HFF-Myc (cell line): ENCODE data around the gene SMIM3.
"Not testable (repeated sequence)": the region's sequence is repeated elsewhere in the genome, so short reads cannot be mapped to it uniquely, and the experiment has no call there.

Experiments
- DNase-seq: peaks from one replicate; pipeline ENCODE4 v3.0.0-alpha.2; 2011; ENCODE audit warnings: low read depth; ENCODE audit errors: extremely low read depth
- H3K4me3 ChIP-seq: replicated peaks from 2 replicates; pipeline ENCODE4 v1.5.1; 2011; ENCODE audit warnings: low read depth, mild to moderate bottlenecking, control low read depth, low read length
- TF ChIP-seq, protein P1 (sequence below): IDR thresholded peaks from 2 replicates; pipeline ENCODE4 v1.5.1; 2012; ENCODE audit warnings: mild to moderate bottlenecking, low read depth, low read length, control low read depth; ENCODE audit errors: missing control alignments

The SMIM3 gene

DNA sequence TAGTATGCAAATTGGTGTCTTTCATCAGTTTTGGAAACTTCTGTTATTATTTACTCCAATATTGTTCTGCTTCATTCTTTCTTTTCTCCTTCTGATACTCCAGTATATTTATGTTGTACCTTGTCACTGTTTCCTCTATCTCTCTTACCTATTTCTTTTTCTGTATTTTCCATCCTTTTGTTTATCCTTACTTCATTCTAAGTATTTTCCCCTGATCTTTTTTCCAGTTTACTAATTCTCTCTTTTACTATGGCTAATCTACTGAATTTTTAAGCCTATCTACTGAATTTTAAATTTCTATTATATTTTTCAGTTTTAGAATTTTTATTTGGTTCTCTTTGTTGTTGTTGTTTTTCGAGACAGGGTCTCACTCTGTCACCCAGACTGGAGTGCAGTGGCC is 7.4 kb downstream of the SMIM3 start:
- no peak overlapping the region for H3K4me3 ChIP-seq
- TF ChIP-seq, protein P1, sequence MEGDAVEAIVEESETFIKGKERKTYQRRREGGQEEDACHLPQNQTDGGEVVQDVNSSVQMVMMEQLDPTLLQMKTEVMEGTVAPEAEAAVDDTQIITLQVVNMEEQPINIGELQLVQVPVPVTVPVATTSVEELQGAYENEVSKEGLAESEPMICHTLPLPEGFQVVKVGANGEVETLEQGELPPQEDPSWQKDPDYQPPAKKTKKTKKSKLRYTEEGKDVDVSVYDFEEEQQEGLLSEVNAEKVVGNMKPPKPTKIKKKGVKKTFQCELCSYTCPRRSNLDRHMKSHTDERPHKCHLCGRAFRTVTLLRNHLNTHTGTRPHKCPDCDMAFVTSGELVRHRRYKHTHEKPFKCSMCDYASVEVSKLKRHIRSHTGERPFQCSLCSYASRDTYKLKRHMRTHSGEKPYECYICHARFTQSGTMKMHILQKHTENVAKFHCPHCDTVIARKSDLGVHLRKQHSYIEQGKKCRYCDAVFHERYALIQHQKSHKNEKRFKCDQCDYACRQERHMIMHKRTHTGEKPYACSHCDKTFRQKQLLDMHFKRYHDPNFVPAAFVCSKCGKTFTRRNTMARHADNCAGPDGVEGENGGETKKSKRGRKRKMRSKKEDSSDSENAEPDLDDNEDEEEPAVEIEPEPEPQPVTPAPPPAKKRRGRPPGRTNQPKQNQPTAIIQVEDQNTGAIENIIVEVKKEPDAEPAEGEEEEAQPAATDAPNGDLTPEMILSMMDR = no peak
- DNase-seq = no peak

DNA sequence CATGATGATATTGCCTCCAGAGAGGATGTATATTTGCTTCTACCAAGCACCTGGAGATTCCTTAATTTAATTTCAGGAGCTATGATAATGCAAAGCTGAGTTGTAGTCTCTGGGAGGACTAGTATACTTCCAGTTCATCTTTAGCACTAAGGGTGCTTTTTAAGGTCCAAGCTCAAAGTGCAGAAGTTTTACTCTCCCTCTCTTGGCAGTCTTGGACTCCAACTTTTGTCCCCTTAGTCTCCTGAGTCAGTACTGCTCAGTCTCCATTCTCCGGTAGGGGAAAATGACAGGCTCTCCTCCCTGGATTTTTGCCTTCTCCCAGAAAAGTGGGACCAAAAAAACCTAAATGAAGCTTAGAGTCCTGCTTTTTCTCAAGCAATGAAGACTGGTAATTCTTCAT is 8.3 kb downstream of the SMIM3 start:
- TF ChIP-seq, protein P1 = no peak
- no peak overlapping the region for H3K4me3 ChIP-seq
- no peak for DNase-seq

DNA sequence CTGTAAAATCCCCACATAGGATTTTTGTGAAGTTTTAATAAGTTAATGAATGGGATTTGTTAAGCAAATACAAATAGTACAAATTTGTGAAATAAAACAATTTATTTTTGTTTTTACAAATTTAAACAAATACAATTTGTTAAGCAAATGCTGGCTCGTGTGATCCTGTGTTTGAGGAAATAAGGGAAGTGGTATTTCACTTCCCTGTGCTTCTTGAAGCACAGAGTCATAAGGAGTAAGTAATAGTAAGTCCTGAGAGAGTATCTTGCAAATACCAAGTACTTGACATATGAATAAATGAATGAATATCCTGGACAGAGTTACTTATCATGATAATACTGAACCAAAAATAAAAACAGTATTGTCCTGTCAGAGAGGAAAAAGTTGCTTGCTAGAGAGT is 9.1 kb downstream of the SMIM3 start:
- TF ChIP-seq, protein P1 = no peak
- no peak for DNase-seq
- H3K4me3 ChIP-seq = no peak overlapping the region

DNA sequence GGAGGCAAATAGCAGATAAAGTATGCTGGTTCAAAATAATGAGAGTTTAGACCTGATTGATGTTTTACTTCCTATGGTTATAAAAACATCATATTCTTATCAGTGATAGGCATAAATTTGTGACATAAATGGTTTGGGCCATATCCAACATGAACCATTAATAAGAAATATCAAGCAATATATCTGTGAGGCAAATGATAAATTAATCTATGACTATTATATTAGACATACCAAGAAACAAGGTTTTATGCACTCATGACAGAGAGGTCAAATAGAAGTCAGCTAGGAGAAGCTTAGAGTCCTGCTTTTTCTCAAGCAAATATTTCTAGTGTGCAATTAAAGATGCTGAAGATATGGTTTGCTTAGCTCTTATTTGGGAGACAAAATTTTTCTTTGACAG is 10.4 kb downstream of the SMIM3 start:
- TF ChIP-seq, protein P1 = no peak

DNA sequence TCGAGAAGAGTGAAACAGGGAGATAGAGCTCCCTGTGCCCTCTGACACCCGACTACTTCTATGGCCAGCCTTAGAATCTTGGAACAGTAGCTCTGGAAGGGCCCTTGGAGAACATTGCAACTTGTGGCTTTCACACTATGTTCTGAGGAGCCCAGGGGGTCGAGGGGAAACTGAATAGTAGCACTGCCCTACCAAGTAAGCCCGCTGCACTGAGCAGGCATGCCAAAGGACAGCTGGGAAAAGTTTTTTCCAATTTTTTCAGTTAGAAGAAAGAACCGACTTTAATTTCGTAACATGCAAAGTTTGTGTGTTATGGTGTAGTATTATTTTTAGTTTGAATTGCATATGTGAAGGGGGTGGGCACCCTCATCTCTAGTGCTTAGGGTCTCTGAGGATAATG is 10.9 kb downstream of the SMIM3 start:
- no peak overlapping the region for H3K4me3 ChIP-seq
- no peak for DNase-seq
- TF ChIP-seq, protein P1 = no peak

More for the DNA sequence above, 10.4 kb downstream of the SMIM3 start:
- DNase-seq = no peak
- H3K4me3 ChIP-seq = no peak overlapping the region

DNA sequence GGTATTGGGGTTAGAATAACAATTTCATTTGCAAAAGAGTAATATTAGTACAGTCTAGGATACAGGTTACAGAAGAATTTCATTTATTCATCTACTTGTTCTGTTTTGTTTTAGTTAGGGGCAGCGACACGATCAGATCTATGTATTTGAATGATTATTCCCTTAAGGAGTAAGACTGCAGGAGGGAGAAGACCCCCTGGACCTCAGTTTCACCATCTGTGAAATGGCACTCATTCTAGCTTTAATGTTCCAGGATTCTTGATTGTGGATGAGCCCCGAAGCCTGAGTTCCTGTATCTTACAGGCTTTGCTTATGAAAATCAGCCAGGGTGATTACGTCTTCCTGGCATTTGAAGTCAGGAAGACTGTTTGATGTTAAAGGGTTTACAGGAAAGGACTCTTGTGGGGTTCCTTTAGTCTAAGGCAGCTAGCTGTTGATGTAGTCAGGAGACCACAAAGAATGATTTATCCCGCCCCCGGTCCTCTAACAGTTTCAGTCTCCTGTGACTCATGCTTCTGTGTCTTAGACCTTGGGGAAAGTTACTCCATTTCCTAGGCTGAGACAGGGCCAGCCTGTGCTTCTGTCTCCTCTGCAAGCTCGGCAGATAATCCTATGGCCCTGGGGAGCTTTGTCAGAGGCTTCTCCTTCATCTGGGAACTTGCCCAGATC is 11.5 kb downstream of the SMIM3 start:
- DNase-seq = peak; percentile 92
- peak overlapping the region; percentile 12; the same call in 1 of the 2 replicates for H3K4me3 ChIP-seq

DNA sequence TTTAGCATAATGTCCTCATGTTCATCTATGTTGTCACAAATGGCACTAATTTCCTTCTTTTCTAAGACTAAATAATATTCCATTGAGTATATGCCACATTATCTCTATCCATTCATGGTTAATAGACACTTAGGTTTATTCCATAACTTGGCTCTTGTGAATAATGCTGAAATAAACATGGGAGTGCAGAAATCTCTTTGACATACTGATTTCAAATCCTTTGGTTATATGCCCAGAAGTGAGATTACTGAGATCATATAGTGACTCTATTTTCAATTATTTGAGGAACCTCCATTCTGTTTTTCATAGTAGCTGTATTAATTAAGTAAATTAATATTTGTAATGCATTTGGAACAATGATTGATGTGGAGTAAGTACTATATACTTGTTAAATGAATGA is 13.0 kb downstream of the SMIM3 start:
- H3K4me3 ChIP-seq = no peak overlapping the region
- no peak for DNase-seq
- TF ChIP-seq, protein P1 = no peak

More for the DNA sequence above, 11.5 kb downstream of the SMIM3 start:
- TF ChIP-seq, protein P1 = no peak

DNA sequence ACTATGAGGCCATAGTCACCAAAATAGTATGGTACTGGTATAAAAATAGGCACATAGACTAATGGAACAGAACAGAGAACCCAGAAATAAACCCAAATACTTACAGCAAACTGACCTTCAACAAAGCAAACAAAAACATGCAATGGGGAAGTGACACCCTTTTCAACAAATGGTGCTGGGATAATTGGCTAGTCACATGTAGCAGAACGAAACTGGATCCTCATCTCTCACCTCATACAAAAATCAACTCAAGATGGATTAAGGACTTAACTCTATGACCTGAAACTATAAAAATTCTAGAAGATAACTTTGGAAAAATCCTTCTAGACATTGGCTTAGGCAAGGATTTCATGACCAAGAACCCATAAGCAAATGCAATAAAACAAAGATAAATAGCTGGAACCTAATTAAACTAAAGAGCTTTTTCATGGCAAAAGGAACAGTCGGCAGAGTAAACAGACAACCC is 14.9 kb downstream of the SMIM3 start:
- not testable (repeated sequence) for DNase-seq, H3K4me3 ChIP-seq
